GM21723 (cell line): Measurements from ENCODE around the gene ATXN1L.
"Not testable (repeated sequence)": the region's sequence is repeated elsewhere in the genome, so short reads cannot be mapped to it uniquely, and the experiment has no call there.

Experiments used
- ATAC-seq: cut with Tn5 transposase; IDR thresholded peaks from one replicate; pipeline ENCODE4 v1.9.1; 2021; ENCODE audit warnings: mild to moderate bottlenecking, moderate library complexity; ENCODE audit not compliant: unreplicated experiment

Gene ATXN1L

GRCh38 chr16:71885261-71885650 is 39.5 kb downstream of the ATXN1L start:
- no peak for ATAC-seq

- ATAC-seq: no peak
Measured at GRCh38 chr16:71889147-71889546, 43.4 kb downstream of the ATXN1L start.

- ATAC-seq: no peak
Measured at GRCh38 chr16:71893888-71894228, 48.1 kb downstream of the ATXN1L start.

- peak; percentile 32 for ATAC-seq
Measured at GRCh38 chr16:71894229-71894920, 48.6 kb downstream of the ATXN1L start.

- ATAC-seq: peak; percentile 80
Measured at GRCh38 chr16:71894921-71895678, 49.3 kb downstream of the ATXN1L start, which contains the start of gene IST1. Gene IST1 (plus strand): TSS chr16:71895531. CDS start chr16:71915641, 20,110 bp downstream.

- ATAC-seq: peak; percentile 22
Measured at GRCh38 chr16:71895679-71896365, 50.0 kb downstream of the ATXN1L start.

GRCh38 chr16:71896764-71897368 is 51.1 kb downstream of the ATXN1L start:
- no peak for ATAC-seq

- no peak for ATAC-seq
Measured at GRCh38 chr16:71899171-71899570, 53.4 kb downstream of the ATXN1L start.

GRCh38 chr16:71902656-71903365 is 57.0 kb downstream of the ATXN1L start:
- ATAC-seq: no peak

GRCh38 chr16:71903608-71904007 is 57.8 kb downstream of the ATXN1L start:
- no peak for ATAC-seq

GRCh38 chr16:71904239-71904638 is 58.5 kb downstream of the ATXN1L start:
- no peak for ATAC-seq

- not testable (repeated sequence) for ATAC-seq
Measured at GRCh38 chr16:71905765-71906164, 60.0 kb downstream of the ATXN1L start.
